Choroid plexus epithelial cell (primary cell): ENCODE measurements around the gene KIFC3.

Experiments
- DNase-seq: peaks from one replicate; pipeline ENCODE4 v3.0.0-alpha.2; 2010; ENCODE audit warnings: low read depth
- H3K4me3 ChIP-seq: 2 replicates; pipeline ENCODE4 v1.5.1; 2011; ENCODE audit warnings: low read depth, mild to moderate bottlenecking, control low read depth, low read length, moderate library complexity
- CTCF ChIP-seq: conservative IDR thresholded peaks from 2 replicates; pipeline ENCODE4 v1.5.1; 2011; ENCODE audit warnings: low read depth, mild to moderate bottlenecking, control low read depth, inconsistent platforms, low read length, moderate library complexity

The KIFC3 gene

GRCh38 chr16:57801809-57802340, 416 bp downstream of the KIFC3 start:
- peak overlapping the region; percentile 81 for H3K4me3 ChIP-seq
- DNase-seq: peak; percentile 47
- TF ChIP-seq CTCF: no peak

- peak; percentile 9 for TF ChIP-seq CTCF
- DNase-seq: peak; percentile 78
- peak overlapping the region; percentile 81 for H3K4me3 ChIP-seq
These were observed 1.0 kb downstream of the KIFC3 start for GRCh38 chr16:57801098-57801808.

- no peak for TF ChIP-seq CTCF
- no peak for DNase-seq
- peak overlapping the region; percentile 81 for H3K4me3 ChIP-seq
These were observed 1.8 kb downstream of the KIFC3 start for GRCh38 chr16:57800200-57801097.

- peak overlapping the region; percentile 14 for H3K4me3 ChIP-seq
- no peak for DNase-seq
- TF ChIP-seq CTCF: no peak
These were observed 2.6 kb downstream of the KIFC3 start for GRCh38 chr16:57799600-57800199.

GRCh38 chr16:57798953-57799599, 3.2 kb downstream of the KIFC3 start:
- no peak for TF ChIP-seq CTCF
- H3K4me3 ChIP-seq: no peak overlapping the region
- no peak for DNase-seq

- no peak overlapping the region for H3K4me3 ChIP-seq
- DNase-seq: no peak
- TF ChIP-seq CTCF: no peak
These were observed 4.0 kb downstream of the KIFC3 start for GRCh38 chr16:57798267-57798810.
